ENCODE measurements around the gene SERBP1.

SERBP1 gene

GRCh38 chr1:67460676-67461500, 30.7 kb upstream of the SERBP1 start:
- ChIA-PET POLR2A (no interaction called here), CTCF (interaction anchor here (1.1 to 4.1 kb wide), 7 partner anchors 12 to 355 kb away, joined by 3 to 22 read pairs (median 3); no protein-coding TSS in a partner anchor)
- DNase-seq (ENCODE audit: extremely low spot score), result no peak
- TF ChIP-seq CTCF (IDR thresholded peaks at IDR 0.05; ENCODE audit: control extremely low read depth, extremely low read depth, low read depth, missing control alignments), result no peak

- POLR2A ChIA-PET, result no interaction called here
- DNase-seq (ENCODE audit: extremely low spot score), result no peak
- TF ChIP-seq CTCF (IDR thresholded peaks at IDR 0.05; ENCODE audit: control extremely low read depth, extremely low read depth, low read depth, missing control alignments), result no peak
- CTCF ChIA-PET, result interaction anchor here (0.9 to 1.6 kb wide), 4 partner anchors 9 to 246 kb away, joined by 3 to 4 read pairs (median 3); no protein-coding TSS in a partner anchor
Measured at GRCh38 chr1:67459068-67459467, 28.9 kb upstream of the SERBP1 start.

GRCh38 chr1:67458663-67459062, 28.5 kb upstream of the SERBP1 start:
- POLR2A ChIA-PET, result no interaction called here
- TF ChIP-seq CTCF (IDR thresholded peaks at IDR 0.05; ENCODE audit: control extremely low read depth, extremely low read depth, low read depth, missing control alignments), result no peak
- CTCF ChIA-PET, result interaction anchor here (1.2 to 1.6 kb wide), 3 partner anchors 9 to 245 kb away, joined by 3 to 4 read pairs (median 3); no protein-coding TSS in a partner anchor
- DNase-seq (ENCODE audit: extremely low spot score), result no peak

- DNase-seq (ENCODE audit: extremely low spot score), result no peak
- no peak for TF ChIP-seq CTCF (IDR thresholded peaks at IDR 0.05; ENCODE audit: control extremely low read depth, extremely low read depth, low read depth, missing control alignments)
- CTCF ChIA-PET, result interaction anchor here (1.0 to 1.8 kb wide), 4 partner anchors 7 to 34 kb away, joined by 3 read pairs; no protein-coding TSS in a partner anchor
- POLR2A ChIA-PET, result no interaction called here
Measured at GRCh38 chr1:67457247-67457646, 27.0 kb upstream of the SERBP1 start.

GRCh38 chr1:67451815-67452214, 21.6 kb upstream of the SERBP1 start:
- CTCF ChIA-PET, result interaction anchor here (1.1 to 2.6 kb wide), 3 partner anchors 9 to 238 kb away, joined by 3 to 6 read pairs (median 4); no protein-coding TSS in a partner anchor
- POLR2A ChIA-PET, result no interaction called here
- no peak for TF ChIP-seq CTCF (IDR thresholded peaks at IDR 0.05; ENCODE audit: control extremely low read depth, extremely low read depth, low read depth, missing control alignments)
- no peak for DNase-seq (ENCODE audit: extremely low spot score)

GRCh38 chr1:67451356-67451755, 21.2 kb upstream of the SERBP1 start:
- DNase-seq (ENCODE audit: extremely low spot score), result no peak
- ChIA-PET POLR2A (no interaction called here), CTCF (interaction anchor here (1.1 to 1.7 kb wide), 2 partner anchors 13 to 237 kb away, joined by 3 to 4 read pairs; no protein-coding TSS in a partner anchor)
- TF ChIP-seq CTCF (IDR thresholded peaks at IDR 0.05; ENCODE audit: control extremely low read depth, extremely low read depth, low read depth, missing control alignments), result no peak

Data from GM10248 (cell line).